Smooth muscle cell (in vitro differentiated cells): ENCODE results near the gene SPAG6. TPM values are rescaled to one million over a fixed set of nuclear protein-coding genes. Genes with fewer than 3 reads are reported as not detected.
"Not testable (repeated sequence)": the region's sequence is repeated elsewhere in the genome, so short reads cannot be mapped to it uniquely, and the experiment has no call there.

Source experiments
- DNase-seq: peaks from one replicate; lab custom pipeline; 2025; ENCODE audit not compliant: unreplicated experiment; lab: John Stamatoyannopoulos, UW
- H2AFZ ChIP-seq: fragments of 200-600 bp; sonication (generic); 2 replicates; pipeline ENCODE4 v1.6.0; 2016; ENCODE audit warnings: antibody characterized with exemption, low read depth, mild to moderate bottlenecking
- H3F3A ChIP-seq: fragments of 200-600 bp; sonication (generic); 2 replicates; pipeline ENCODE4 v1.6.0; 2017; ENCODE audit warnings: antibody characterized with exemption, low read depth
- H3K27ac ChIP-seq: fragments of 200-600 bp; sonication (generic); 2 replicates; pipeline ENCODE4 v1.5.1; 2016; ENCODE audit warnings: low read depth, mild to moderate bottlenecking
- H3K27me3 ChIP-seq: fragments of 200-600 bp; sonication (generic); 2 replicates; pipeline ENCODE4 v1.6.1; 2016; ENCODE audit warnings: low read depth, mild to moderate bottlenecking
- H3K36me3 ChIP-seq: fragments of 200-600 bp; sonication (generic); 2 replicates; pipeline ENCODE4 v1.5.1; 2016; ENCODE audit warnings: low read depth
- H3K4me1 ChIP-seq: fragments of 200-600 bp; sonication (generic); 2 replicates; pipeline ENCODE4 v1.5.1; 2016; ENCODE audit warnings: low read depth
- H3K4me2 ChIP-seq: fragments of 200-600 bp; sonication (generic); 2 replicates; pipeline ENCODE4 v1.6.0; 2016; ENCODE audit warnings: mild to moderate bottlenecking
- H3K4me3 ChIP-seq: fragments of 200-600 bp; sonication (generic); 2 replicates; pipeline ENCODE4 v1.5.1; 2016; ENCODE audit warnings: mild to moderate bottlenecking
- H3K79me2 ChIP-seq: fragments of 200-600 bp; sonication (generic); 2 replicates; pipeline ENCODE4 v1.6.0; 2016; ENCODE audit warnings: low read depth, mild to moderate bottlenecking
- H3K9ac ChIP-seq: fragments of 200-600 bp; sonication (generic); 2 replicates; pipeline ENCODE4 v1.6.0; 2016; ENCODE audit warnings: low read depth
- H3K9me3 ChIP-seq: fragments of 200-600 bp; sonication (generic); replicated peaks from 2 replicates; pipeline ENCODE4 v1.5.1; 2016; ENCODE audit warnings: low read depth
- H4K20me1 ChIP-seq: fragments of 200-600 bp; sonication (generic); 2 replicates; pipeline ENCODE4 v1.6.0; 2016; ENCODE audit warnings: low read depth
- WGBS: methylation state at CpG from one replicate; pipeline ENCODE4 v1.1.7; 2016; ENCODE audit warnings: low lambda C conversion rate; 5-methylcytosine and 5-hydroxymethylcytosine counted together
- polyA plus RNA-seq: library from polyadenylated mRNA; unstranded; fragments of >200 nt; fragmentation: Nextera tagmentation; extraction: Ambion mirVana; gene quantifications from 2 replicates; pipeline ENCODE4 v1.2.1, GENCODE V29; 2016
- total RNA-seq: library from RNA; depleted of rRNA; stranded (reverse); fragments of >200 nt; gene quantifications from 2 replicates; pipeline ENCODE4 v1.2.3, GENCODE V29; 2014
- TF ChIP-seq, protein P1 (sequence below): fragments of 200-600 bp; sonication (generic); IDR thresholded peaks from 2 replicates; pipeline ENCODE4 v1.5.1; 2017; ENCODE audit warnings: borderline replicate concordance, mild to moderate bottlenecking, antibody characterized with exemption; ENCODE audit not compliant: insufficient read depth, poor library complexity, severe bottlenecking

Gene SPAG6
- total and polyA plus RNA-seq, 2 experiments from 2014 or later = 0.61 TPM; not detected in 1

DNA sequence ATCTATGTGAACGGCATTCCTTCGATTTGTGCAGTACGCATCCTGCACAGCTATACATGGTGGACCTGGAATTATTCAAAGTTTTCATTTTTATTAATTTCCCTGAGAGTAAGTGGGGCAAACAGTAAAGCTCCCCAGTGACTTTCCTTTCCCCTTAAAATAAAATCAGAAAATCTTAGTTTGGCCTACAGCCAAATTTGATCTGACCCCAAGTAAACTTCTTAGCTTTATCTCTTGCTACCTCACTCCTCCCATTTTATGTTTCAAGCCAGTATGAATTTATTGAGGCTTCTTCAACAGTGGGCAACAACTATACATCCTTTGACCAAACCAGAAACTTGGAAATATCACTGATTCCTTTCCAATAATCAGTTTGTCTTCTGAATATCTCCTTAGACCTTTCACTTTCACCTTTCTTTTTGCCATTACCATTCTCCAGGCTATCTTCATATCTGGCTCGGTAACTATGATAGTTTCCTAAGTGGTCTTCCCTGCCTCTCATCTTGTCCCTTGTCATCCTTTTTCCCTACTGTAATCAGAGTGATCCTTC, 11.1 kb downstream of the SPAG6 start:
- Histone ChIP-seq H3K4me2 (no peak overlapping the region), H3F3A (no peaks in the 10 kb centered on the region)

DNA sequence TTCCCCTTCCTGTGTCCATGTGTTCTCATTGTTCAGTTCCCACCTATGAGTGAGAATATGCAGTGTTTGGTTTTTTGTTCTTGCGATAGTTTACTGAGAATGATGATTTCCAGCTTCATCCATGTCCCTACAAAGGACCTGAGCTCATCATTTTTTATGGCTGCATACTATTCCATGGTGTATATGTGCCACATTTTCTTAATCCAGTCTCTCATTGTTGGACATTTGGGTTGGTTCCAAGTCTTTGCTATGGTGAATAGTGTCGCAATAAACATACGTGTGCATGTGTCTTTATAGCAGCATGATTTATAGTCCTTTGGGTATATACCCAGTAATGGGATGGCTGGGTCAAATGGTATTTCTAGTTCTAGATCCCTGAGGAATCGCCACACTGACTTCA, 12.5 kb downstream of the SPAG6 start:
- not testable (repeated sequence) for H2AFZ ChIP-seq, H3K4me1 ChIP-seq, H3K79me2 ChIP-seq, H3K4me3 ChIP-seq, H3K27me3 ChIP-seq, H3K9ac ChIP-seq, DNase-seq, H3K4me2 ChIP-seq, H3F3A ChIP-seq, H3K36me3 ChIP-seq, H3K27ac ChIP-seq, H4K20me1 ChIP-seq, H3K9me3 ChIP-seq
- 95% methylated on average over 3 of the region's 4 CpGs for WGBS

More for the DNA sequence above, 11.1 kb downstream of the SPAG6 start:
- TF ChIP-seq, protein P1, sequence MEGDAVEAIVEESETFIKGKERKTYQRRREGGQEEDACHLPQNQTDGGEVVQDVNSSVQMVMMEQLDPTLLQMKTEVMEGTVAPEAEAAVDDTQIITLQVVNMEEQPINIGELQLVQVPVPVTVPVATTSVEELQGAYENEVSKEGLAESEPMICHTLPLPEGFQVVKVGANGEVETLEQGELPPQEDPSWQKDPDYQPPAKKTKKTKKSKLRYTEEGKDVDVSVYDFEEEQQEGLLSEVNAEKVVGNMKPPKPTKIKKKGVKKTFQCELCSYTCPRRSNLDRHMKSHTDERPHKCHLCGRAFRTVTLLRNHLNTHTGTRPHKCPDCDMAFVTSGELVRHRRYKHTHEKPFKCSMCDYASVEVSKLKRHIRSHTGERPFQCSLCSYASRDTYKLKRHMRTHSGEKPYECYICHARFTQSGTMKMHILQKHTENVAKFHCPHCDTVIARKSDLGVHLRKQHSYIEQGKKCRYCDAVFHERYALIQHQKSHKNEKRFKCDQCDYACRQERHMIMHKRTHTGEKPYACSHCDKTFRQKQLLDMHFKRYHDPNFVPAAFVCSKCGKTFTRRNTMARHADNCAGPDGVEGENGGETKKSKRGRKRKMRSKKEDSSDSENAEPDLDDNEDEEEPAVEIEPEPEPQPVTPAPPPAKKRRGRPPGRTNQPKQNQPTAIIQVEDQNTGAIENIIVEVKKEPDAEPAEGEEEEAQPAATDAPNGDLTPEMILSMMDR = no peak
- H3K4me1 ChIP-seq = no peaks in the 10 kb centered on the region
- no peak for DNase-seq
- H3K4me3 ChIP-seq = no peak overlapping the region
- H3K9ac ChIP-seq = no peak overlapping the region
- H3K79me2 ChIP-seq = no peaks in the 10 kb centered on the region
- no peak overlapping the region for H3K27ac ChIP-seq
- H4K20me1 ChIP-seq = no peaks in the 10 kb centered on the region
- peaks cover 7% of the 10 kb centered on the region for H3K27me3 ChIP-seq
- H3K36me3 ChIP-seq = no peaks in the 10 kb centered on the region
- 81% methylated on average over 4 of the region's 4 CpGs for WGBS
- no peaks in the 10 kb centered on the region for H3K9me3 ChIP-seq
- H2AFZ ChIP-seq = no peak overlapping the region

DNA sequence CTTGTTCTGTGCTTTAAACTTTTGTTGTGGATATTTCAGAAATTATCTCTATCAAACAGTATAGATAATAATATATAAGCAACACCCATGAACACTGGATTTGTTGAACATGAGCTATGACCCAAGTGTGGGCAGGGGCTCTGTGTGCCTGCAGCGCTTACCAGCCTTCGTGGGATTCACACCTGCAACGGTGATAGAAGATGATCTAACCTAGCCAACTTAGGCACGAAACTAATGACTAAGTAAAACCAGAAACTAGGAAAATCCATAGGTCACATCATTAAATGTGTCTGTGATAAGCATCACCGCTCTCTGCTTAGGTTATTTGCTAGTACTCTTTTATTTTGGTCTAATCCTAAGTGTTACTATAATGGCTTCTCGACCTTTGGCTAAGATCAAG, 18.0 kb downstream of the SPAG6 start:
- Histone ChIP-seq H3K4me1 (no peaks in the 10 kb centered on the region), H2AFZ (no peak overlapping the region), H3K4me2 (no peak overlapping the region), H3F3A (no peaks in the 10 kb centered on the region), H3K36me3 (no peaks in the 10 kb centered on the region), H3K27ac (no peak overlapping the region), H3K9ac (no peak overlapping the region), H3K4me3 (no peak overlapping the region), H3K27me3 (no peaks in the 10 kb centered on the region), H3K79me2 (no peaks in the 10 kb centered on the region), H3K9me3 (no peaks in the 10 kb centered on the region), H4K20me1 (no peaks in the 10 kb centered on the region)
- WGBS = 89% methylated on average over 6 of the region's 6 CpGs
- TF ChIP-seq, protein P1 = no peak
- DNase-seq = no peak

DNA sequence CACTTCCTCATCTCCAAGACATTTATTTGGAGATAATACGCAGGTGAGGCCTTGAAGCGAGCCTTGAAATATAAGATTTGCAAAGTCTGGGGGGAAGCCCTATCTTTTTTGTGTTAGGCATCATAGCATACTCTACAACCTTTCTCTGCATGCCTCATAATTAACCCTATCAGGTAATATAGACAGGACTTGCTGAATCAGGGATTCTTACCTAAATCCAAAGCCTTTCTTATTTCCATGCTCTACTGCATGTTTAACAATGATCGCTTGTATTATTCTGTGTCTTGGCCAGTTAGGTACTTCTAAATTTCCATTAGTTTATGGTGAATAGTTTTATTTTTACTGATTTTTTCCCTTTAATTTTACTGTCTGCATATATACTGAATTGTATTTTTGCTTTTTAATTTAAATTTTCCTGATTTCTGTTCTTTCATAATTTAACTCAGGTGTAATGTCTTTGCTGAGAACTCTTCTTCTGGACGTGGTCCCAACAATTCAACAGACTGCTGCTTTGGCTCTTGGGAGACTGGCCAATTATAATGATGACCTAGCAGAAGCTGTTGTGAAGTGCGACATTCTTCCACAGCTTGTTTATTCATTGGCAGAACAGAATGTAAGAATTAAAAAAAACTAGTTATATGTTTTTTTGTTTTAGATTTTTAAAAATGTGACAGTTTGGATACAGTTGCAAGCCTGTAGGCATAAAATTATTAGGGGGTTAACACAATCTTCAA, 19.3 kb downstream of the SPAG6 start:
- H3K9ac ChIP-seq = no peak overlapping the region
- no peaks in the 10 kb centered on the region for H4K20me1 ChIP-seq
- H3K36me3 ChIP-seq = no peaks in the 10 kb centered on the region
- TF ChIP-seq, protein P1 = no peak
- 91% methylated on average over 5 of the region's 5 CpGs for WGBS
- H3K4me2 ChIP-seq = no peak overlapping the region
- H3K9me3 ChIP-seq = no peaks in the 10 kb centered on the region
- H3K4me3 ChIP-seq = no peak overlapping the region
- no peak for DNase-seq
- no peaks in the 10 kb centered on the region for H3K4me1 ChIP-seq
- H3F3A ChIP-seq = no peaks in the 10 kb centered on the region
- H2AFZ ChIP-seq = no peak overlapping the region
- no peaks in the 10 kb centered on the region for H3K27me3 ChIP-seq
- no peaks in the 10 kb centered on the region for H3K79me2 ChIP-seq
- no peak overlapping the region for H3K27ac ChIP-seq
